Sigmoid colon (tissue), 7 donors: Measurements from ENCODE around the gene CFAP61. TPM values are rescaled to one million over a fixed set of nuclear protein-coding genes. Genes with fewer than 3 reads are reported as not detected.

Experiments used
- DNase-seq: peaks from one replicate; pipeline ENCODE4 v3.0.0-alpha.2; 2019
- H3K27ac ChIP-seq, 4 donors: fragments of 200-600 bp; sonication (generic); one replicate each; pipeline ENCODE4 v1.5.1; 2016 to 2019; ENCODE audit warnings: mild to moderate bottlenecking in 1 of 4
- H3K27me3 ChIP-seq, 3 donors: fragments of 200-600 bp; sonication (generic); one replicate each; pipeline ENCODE4 v1.5.1; 2019; ENCODE audit warnings: mild to moderate bottlenecking in 1 of 3
- H3K36me3 ChIP-seq, 4 donors: fragments of 200-600 bp; sonication (generic); one replicate each; pipeline ENCODE4 v1.5.1; 2016 to 2019
- H3K4me1 ChIP-seq, 4 donors: fragments of 200-600 bp; sonication (generic); one replicate each; pipeline ENCODE4 v1.5.1; 2017 to 2019
- H3K4me3 ChIP-seq, 4 donors: fragments of 200-600 bp; sonication (generic); one replicate each; pipeline ENCODE4 v1.5.1; 2017 to 2019; ENCODE audit warnings: mild to moderate bottlenecking in 2 of 4, moderate library complexity in 1 of 4
- H3K9me3 ChIP-seq, 4 donors: fragments of 200-600 bp in 3 of 4; sonication (generic) in 3 of 4; one replicate each; pipeline versions ENCODE4 v1.5.1 to v1.6.1; 2013 to 2019
- EP300 ChIP-seq, 4 donors: sonication (generic); formaldehyde crosslinking; IDR thresholded peaks; one replicate each; pipeline ENCODE4 v1.6.1; 2017; ENCODE audit warnings: antibody characterized with exemption in 4 of 4
- POLR2A ChIP-seq, 2 donors: fragments of 450-650 bp; IDR thresholded peaks; one replicate each; pipeline ENCODE4 v1.6.1; 2016; ENCODE audit warnings: antibody characterized with exemption in 2 of 2, mild to moderate bottlenecking in 2 of 2, moderate library complexity in 2 of 2
- POLR2AphosphoS5 ChIP-seq, 4 donors: sonication (generic); formaldehyde crosslinking; IDR thresholded peaks; one replicate each; pipeline ENCODE4 v1.6.1; 2017; ENCODE audit warnings: antibody characterized with exemption in 4 of 4
- WGBS, 2 donors: extraction: QIAGEN DNeasy Blood & Tissue Kit; methylation state at CpG; one replicate each; pipeline ENCODE4 v1.1.7; 2013; 5-methylcytosine and 5-hydroxymethylcytosine counted together
- intact Hi-C: fragments of 100-400 bp; cut with DNase I; formaldehyde crosslinking; loops from one replicate; pipeline ENCODE4 v1.15.1; 2023
- polyA plus RNA-seq, 3 donors: library from polyadenylated mRNA; stranded (reverse); fragments of 200-250 nt; gene quantifications; one replicate each; pipeline ENCODE4 v1.2.3, GENCODE V29; 2013
- total RNA-seq, 4 donors: library from RNA; depleted of rRNA; stranded (reverse); fragments of >200 nt; gene quantifications; one replicate each; pipeline ENCODE4 v1.1.0, GENCODE V29; 2016
- TF ChIP-seq, protein P1 (sequence below), 4 experiments: fragments of 450-650 bp in 3 of 4; fragments of 200-600 bp in 1 of 4; IDR thresholded peaks; one replicate each; pipeline ENCODE4 v1.5.1; 2016 to 2019; ENCODE audit warnings: antibody characterized with exemption in 4 of 4, mild to moderate bottlenecking in 3 of 4, moderate library complexity in 2 of 4
- donor health status: healthy with polysubstance abuse.
- donor health status: Bipolar disorder and iron deficiency.
- donor health status: healthy.

The CFAP61 gene
- total and polyA plus RNA-seq, 7 donors = 0.15 to 2.0 (median 0.44) TPM; not detected in 3

- no peak for TF ChIP-seq POLR2A (IDR thresholded peaks at IDR 0.05)
- TF ChIP-seq, protein P1, sequence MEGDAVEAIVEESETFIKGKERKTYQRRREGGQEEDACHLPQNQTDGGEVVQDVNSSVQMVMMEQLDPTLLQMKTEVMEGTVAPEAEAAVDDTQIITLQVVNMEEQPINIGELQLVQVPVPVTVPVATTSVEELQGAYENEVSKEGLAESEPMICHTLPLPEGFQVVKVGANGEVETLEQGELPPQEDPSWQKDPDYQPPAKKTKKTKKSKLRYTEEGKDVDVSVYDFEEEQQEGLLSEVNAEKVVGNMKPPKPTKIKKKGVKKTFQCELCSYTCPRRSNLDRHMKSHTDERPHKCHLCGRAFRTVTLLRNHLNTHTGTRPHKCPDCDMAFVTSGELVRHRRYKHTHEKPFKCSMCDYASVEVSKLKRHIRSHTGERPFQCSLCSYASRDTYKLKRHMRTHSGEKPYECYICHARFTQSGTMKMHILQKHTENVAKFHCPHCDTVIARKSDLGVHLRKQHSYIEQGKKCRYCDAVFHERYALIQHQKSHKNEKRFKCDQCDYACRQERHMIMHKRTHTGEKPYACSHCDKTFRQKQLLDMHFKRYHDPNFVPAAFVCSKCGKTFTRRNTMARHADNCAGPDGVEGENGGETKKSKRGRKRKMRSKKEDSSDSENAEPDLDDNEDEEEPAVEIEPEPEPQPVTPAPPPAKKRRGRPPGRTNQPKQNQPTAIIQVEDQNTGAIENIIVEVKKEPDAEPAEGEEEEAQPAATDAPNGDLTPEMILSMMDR (IDR thresholded peaks at IDR 0.05) = no peak
- DNase-seq = no peak
- Histone ChIP-seq H3K9me3 (peaks cover 0 to 4% (median 0%) of the 10 kb centered on the region in 4 donors), H3K27ac (no peak overlapping the region), H3K27me3 (no peaks in the 10 kb centered on the region), H3K36me3 (no peaks in the 10 kb centered on the region), H3K4me1 (no peaks in the 10 kb centered on the region), H3K4me3 (no peak overlapping the region)
- WGBS, 2 donors = 32 to 64% methylated on average over 6 of the region's 6 CpGs
- intact Hi-C loops = no loop called here
Measured at GRCh38 chr20:20225325-20226043, 173.2 kb downstream of the CFAP61 start.

- Histone ChIP-seq H3K27me3 (no peaks in the 10 kb centered on the region), H3K4me3 (no peak overlapping the region), H3K27ac (no peak overlapping the region), H3K36me3 (no peaks in the 10 kb centered on the region), H3K9me3 (peaks cover 0 to 4% (median 0%) of the 10 kb centered on the region in 4 donors), H3K4me1 (no peaks in the 10 kb centered on the region)
- TF ChIP-seq POLR2AphosphoS5 (IDR thresholded peaks at IDR 0.05) = no peak
- no peak for TF ChIP-seq EP300 (IDR thresholded peaks at IDR 0.05)
- TF ChIP-seq POLR2A (IDR thresholded peaks at IDR 0.05) = no peak
- TF ChIP-seq, protein P1 (IDR thresholded peaks at IDR 0.05) = no peak
- no peak for DNase-seq
- 81 to 89% methylated on average over 6 of the region's 6 CpGs for WGBS, 2 donors
- intact Hi-C loops = no loop called here
Measured at GRCh38 chr20:20226554-20226953, 174.2 kb downstream of the CFAP61 start.

DNA sequence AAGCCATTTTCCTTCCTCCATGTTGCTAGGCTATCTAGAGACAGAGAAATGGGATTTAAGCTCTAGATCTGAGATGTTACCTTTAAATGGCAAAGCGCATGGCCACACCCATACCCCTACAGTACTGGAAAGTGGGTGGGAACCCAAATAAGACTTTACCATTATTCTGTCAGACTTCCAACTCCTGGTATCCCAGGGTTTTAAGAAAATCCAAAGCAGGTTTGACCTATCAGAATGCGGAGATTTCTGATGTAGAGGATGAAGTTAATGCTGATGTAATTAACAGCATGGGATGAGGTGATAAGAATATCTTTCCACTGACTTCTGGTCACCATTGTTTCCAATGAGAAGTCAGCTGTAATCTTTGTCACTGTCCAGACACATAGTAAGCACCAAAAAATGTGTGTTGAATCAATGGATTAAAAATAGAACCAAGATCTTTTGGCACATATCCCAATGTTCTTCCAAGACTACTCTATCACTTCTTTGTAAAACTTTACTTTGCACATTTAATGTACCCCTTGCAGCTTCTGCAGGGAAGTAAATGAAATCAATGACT lies 174.8 kb downstream of the CFAP61 start:
- Histone ChIP-seq H3K9me3 (peaks cover 0 to 4% (median 0%) of the 10 kb centered on the region in 4 donors), H3K4me3 (no peak overlapping the region), H3K27ac (no peak overlapping the region), H3K4me1 (no peaks in the 10 kb centered on the region), H3K36me3 (no peaks in the 10 kb centered on the region), H3K27me3 (no peaks in the 10 kb centered on the region)
- 97 to 98% methylated on average over 2 of the region's 2 CpGs for WGBS, 2 donors
- DNase-seq = no peak
- intact Hi-C loops = no loop called here
- TF ChIP-seq POLR2AphosphoS5 (IDR thresholded peaks at IDR 0.05) (no peak), EP300 (IDR thresholded peaks at IDR 0.05) (no peak), POLR2A (IDR thresholded peaks at IDR 0.05) (no peak)
- TF ChIP-seq, protein P1 (IDR thresholded peaks at IDR 0.05) = no peak

DNA sequence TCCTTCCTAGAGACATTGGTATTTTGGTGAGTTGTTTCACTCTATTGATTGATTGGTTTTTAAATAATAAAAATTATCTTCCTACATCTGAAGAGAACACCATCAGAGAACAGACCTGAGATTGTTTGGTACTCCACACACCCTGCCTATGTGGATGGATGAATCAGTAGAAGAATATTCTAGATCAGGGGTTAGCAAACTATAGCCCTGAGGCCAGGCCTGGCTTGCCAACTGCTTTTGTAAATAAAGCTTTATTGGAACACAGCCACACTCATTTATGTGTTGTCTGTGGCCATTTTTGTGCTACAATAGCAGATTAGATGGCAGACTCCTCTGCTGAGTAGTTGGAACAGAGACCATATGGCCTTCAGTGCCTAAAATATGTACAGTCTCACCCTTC lies 176.0 kb downstream of the CFAP61 start:
- Histone ChIP-seq H3K9me3 (peaks cover 0 to 4% (median 0%) of the 10 kb centered on the region in 4 donors), H3K4me3 (no peak overlapping the region), H3K27me3 (no peaks in the 10 kb centered on the region), H3K4me1 (no peaks in the 10 kb centered on the region), H3K36me3 (no peaks in the 10 kb centered on the region), H3K27ac (no peak overlapping the region)
- TF ChIP-seq POLR2AphosphoS5 (IDR thresholded peaks at IDR 0.05) (no peak), EP300 (IDR thresholded peaks at IDR 0.05) (no peak), POLR2A (IDR thresholded peaks at IDR 0.05) (no peak)
- TF ChIP-seq, protein P1 (IDR thresholded peaks at IDR 0.05) = no peak
- intact Hi-C loops = no loop called here
- no peak for DNase-seq
